GM21737 (cell line): ENCODE data around the gene BLVRA.
"Not testable (repeated sequence)": the region's sequence is repeated elsewhere in the genome, so short reads cannot be mapped to it uniquely, and the experiment has no call there.

Experiments
- ATAC-seq: cut with Tn5 transposase; IDR thresholded peaks from one replicate; pipeline ENCODE4 v1.9.1; 2021; ENCODE audit warnings: mild to moderate bottlenecking, moderate library complexity; ENCODE audit not compliant: unreplicated experiment

The BLVRA gene

DNA sequence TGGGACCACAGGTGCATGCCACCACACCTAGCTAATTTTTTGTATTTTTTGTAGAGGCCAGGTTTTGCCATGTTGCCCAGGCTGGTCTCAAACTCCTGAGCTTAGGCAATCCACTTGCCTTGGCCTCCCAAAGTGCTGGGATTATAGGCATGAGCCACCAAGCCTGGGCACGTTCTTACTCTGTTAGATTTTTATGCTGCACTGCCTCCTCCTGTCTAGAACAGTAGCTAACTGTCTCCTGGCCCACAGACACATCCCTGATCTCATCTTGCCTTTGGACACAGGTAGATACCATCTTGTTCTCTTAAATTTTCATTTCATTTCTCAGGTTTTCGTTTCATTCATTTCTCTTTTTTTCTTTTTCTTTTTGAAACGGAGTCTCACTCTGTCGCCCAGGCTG, 41.1 kb downstream of the BLVRA start:
- no peak for ATAC-seq

DNA sequence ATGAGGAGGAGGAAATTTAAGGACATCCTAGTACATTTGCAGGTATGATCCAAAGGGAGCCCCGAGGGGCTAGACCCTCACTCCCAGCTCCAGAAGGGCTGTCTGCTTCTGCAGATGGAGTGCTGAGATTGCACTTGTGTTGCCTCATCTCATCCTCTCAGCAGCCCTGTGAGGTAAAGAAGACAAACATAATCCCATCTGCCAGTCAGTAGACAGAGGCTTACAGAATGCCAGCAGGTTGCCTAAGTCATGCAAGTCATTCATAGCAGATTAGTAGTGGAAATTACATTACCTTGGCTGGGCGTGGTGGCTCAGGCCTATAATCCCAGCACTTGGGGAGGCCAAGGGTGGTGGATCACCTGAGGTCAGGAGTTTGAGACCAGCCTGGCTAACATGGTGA, 45.4 kb downstream of the BLVRA start:
- no peak for ATAC-seq

DNA sequence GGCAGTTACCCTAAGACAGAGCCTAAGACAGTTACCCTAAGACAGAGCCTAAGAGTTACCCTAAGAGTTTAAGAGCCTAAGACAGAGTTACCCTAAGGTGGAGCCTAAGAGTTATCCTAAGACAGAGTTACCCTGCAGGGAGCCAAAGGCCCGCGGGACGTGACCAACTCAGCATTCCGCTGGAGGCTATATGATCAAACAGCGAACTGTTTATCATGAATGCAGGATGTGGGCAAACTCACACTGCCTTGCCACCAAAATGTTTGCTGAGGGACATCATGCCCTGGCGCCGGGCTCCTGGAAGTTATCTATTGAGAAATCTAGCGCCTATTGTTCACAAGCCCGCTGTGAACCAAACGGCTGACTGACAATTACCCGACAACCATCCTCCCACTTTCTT, 49.9 kb downstream of the BLVRA start:
- ATAC-seq, result no peak

DNA sequence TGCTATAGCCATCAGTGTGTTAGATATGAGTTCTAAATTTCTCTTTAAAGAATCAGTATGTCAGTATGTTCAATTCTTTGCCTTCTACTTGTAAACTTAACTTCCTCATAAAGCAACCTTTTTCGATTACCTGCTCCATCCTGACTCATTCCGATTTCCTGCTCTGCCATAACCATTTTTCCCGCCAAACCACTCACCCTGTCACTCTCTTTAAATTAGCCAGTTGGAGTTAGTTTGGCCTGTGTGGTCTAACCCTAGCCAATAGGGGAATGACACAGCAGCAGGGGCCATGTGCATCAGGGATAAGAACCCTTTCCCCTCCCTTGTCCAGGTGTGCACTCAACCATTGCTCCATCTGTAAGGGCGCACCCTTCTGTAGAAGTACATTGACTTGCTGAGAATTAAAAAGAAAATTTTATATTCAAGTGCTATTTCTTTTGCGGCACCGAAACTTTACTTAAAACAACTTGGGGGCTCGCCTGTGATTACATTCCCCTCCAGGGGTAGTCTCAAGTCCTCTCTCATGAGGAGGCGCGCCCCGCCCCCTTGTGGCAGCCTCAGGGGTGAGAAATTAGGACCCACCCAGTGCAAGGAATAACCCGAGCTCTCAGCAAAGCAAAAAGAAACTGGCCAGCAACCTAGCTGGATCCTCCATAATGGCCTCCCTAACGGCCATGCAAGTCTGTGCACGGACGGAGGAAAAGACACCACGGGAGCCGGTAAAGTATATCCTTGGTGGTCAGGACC, 51.9 kb downstream of the BLVRA start:
- ATAC-seq, result not testable (repeated sequence)

DNA sequence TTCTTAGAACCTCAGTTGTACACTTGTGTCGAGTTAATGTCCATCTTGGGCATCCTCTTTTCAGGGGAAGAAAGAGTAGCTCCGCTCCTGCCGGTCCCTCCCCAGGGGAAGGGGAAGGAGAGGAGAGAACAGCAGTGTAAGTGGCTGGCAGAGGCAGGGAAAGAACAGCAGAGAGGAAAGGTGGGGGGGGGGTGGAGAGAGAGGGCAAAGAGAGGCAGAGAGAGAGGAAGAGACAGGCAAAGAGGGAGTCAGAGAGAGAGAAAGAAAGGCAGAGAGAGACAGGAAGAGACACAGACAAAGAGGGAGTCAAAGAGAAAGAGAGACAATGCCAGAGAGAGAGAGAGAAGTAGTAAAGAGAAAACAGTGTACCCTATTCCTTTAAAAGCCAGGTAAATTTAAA, 56.9 kb downstream of the BLVRA start:
- ATAC-seq, result no peak

DNA sequence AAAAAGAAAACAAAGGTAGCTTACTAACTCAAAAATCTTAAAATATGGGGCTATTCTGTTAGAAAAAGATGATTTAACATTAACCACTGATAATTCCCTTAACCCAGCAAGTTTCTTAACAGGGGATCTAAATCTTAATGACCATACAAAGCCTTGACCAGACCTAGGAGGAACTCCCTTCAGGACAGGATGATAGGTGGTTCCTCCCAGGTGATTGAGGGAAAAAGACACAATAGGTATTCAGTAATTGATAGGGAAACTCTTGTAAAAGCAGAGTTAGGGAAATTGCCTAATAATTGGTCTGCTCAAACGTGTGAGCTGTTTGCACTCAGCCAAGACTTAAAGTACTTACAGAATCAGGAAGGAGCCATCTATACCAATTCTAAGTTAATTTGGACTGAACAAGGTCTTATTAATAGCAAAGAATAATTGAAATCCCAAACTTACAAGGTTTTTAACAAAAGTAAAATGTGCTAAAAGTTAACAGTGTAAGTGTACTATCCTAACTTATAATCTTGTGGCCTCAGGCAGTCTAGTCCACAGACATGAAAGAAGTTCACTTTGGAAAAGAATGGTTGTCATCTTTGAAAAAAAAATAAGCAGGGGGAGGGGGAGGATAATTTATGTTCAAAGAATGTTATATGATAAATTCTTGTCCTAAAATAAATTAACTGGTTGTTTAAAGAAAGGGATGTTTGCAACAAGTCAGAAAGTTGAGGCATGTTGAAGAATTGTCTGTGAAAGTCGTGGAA, 57.7 kb downstream of the BLVRA start:
- not testable (repeated sequence) for ATAC-seq

DNA sequence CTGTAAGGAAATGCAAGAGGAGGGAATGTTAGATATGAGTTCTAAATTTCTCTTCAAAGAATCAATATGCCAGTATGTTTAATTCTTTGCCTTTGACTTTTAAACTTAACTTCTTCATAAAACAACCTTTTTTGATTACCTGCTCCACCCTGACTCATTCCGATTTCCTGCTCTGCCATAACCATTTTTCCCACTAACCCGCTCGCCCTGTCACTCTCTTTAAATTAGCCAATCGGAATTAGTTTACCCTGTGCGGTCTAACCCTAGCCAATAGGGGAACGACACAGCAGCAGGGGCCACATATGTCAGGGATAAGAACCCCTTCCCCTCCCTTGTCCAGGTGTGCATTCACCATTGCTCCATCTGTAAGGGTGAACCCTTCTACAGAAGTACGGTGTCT, 64.9 kb downstream of the BLVRA start:
- not testable (repeated sequence) for ATAC-seq

DNA sequence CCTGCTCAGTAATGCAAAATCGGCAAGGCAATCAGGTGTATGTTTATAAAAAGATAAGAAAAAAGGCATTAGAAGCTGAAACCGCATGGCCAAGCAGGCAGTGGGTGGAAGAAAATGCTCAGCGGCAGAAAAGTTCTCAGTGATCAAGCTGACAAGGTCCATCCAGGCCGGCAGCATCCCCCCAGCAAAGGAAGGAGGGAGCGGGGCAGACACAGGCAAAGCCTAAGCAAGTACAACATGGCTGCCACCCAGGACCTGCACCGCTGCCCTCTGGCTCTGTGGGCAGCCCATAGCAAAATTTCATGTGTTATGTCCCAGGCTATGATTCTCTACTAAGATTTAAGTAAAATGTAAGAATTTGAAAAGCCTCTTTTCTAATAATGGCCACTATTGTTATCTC, 65.5 kb downstream of the BLVRA start:
- no peak for ATAC-seq

DNA sequence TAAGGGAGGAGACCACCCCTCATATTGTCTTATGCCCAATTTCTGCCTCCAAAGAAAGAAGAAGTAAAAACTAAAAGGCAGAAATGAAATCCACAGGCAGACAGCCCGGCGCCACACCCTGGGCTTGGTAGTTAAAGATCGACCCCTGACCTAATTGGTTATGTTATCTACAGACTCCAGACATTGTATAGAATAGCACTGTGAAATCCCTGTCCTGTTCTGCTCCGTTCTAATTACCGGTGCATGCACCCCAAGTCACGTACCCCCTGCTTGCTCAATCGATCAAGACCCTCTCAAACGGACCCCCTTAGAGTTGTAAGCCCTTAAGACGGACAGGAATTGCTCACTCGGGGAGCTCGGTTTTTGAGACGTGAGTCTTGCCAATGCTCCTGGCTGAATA, 66.0 kb downstream of the BLVRA start:
- ATAC-seq, result not testable (repeated sequence)

DNA sequence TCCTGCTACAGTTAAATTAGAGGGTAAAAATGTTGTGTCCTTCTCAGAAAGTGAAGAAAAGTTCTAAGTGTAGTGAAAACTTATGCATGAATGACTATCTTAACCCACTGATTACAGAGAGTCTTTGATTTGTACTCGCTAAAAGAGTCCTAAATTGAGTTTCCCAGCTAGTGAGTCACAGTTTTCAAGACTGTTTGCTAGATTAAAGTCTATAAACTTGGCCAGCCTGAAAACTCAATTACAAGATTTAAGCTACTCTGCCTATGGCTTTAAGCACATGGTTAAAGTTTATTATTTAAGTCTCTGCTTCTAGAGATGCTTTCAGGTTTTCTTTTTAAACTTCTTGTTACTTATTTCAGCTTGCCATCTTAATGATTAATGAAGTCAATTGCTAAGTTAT, 66.5 kb downstream of the BLVRA start:
- no peak for ATAC-seq

DNA sequence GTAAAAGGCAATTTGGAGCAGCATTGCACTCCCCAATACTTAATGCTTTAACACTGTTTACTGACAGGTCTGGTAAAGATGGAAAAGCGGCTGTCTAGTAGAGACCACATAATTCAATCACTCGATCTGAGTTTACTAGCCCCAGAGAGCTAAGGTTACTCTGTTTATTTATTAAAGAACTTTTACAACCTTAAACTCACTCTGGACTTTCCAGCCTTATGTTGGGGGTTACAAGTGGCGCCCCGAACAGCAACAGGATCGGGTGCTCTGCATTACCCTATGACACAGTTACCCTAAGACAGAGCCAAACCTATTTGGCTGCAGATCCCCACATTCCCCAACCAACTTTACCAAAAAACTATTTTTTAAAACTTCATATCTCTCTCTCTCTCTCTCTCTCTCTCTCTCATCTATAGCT, 66.9 kb downstream of the BLVRA start:
- ATAC-seq, result no peak

DNA sequence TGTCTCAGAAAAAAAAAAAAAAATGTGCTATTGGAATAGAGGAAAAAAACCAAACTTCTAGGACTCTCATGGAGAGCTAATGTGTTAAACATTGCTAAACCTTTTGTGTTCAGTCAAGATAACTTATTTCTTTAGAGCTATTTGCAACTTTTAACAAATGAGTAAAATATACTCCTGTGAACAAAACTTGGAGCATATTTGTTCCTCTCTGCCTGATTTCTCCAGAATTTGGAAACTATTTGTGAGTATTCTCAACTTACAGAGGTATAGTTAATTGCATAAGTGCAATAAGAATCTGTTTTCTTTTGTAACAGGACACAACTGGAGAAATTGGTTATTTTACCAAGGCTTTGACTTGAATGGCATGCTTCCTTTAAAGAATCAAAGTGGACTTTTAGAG, 72.4 kb downstream of the BLVRA start:
- not testable (repeated sequence) for ATAC-seq

DNA sequence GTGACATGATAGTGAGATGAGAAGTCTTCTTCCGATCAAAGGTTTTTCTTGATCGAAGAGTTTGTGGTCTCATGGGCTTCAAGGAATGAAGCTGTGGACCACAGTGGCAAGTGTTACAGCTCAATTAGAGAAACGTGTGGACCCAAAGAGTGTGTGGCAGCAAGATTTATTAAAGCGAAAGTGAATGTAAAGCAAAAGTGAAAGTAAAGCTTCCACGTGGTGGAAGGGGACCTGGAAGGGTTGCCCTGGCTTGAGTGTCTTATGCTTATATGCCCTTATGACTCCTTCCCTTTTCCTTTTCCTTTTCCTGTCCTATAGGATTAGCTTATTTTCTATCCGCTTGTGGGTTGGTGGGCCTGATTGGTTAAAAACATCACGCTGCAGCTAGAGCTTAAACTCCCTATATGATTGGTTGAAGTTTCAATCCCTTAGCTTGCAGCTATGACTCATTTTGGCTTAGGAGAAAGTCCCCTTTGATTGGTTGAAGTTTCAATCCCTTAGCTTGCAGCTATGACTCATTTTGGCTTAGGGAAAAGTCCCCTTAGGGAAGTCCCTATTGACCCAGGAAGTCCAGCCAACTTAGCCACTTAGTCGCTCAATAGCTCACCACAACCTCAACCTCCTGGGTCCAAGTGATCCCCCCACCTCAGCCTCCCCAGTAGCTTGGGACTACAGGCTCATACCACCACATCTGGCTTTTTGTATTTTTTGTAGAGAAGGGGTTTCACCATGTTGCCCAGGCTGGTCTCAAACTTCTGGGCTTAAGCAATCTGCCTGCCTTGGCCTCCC, 76.2 kb downstream of the BLVRA start:
- no peak for ATAC-seq

DNA sequence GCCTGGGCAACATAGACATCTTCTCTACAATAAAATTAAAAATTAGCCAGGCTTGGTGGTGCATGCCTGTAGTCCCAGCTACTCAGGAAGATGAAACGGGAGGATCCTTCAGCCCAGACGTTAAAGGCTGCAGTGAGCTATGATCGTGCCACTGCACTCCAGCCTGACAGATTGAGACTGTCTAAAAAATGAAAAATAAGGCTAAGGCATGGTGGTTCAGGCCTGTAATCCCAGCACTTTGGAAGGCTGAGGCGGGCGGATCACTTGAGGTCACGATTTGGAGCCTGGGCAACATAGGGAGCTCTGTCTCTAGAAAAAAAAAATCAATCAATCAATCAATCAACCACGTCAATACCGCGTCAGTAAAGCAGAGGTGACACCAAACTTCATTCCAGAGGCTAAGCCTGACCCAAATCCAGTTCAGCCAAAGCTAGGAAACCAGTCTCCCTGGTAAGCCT, 79.8 kb downstream of the BLVRA start:
- no peak for ATAC-seq

DNA sequence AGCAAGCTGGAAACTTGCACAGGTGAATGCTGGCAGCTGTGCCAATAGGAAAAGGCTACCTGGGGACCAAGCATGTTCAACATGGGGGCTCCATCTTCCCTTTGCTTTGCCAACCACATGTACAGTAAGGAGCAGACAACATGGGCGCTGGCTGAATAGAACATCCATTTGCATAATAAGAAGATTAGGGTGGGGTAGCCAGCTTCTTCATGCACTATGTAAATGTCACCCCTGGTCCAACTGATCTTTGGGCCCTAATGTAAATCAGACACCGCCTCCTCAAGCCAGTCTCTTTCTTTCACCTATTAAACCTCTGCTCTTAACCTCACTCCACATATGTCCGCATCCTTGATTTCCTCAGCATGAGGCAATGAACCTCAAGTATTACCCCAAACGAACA, 84.8 kb downstream of the BLVRA start:
- no peak for ATAC-seq

DNA sequence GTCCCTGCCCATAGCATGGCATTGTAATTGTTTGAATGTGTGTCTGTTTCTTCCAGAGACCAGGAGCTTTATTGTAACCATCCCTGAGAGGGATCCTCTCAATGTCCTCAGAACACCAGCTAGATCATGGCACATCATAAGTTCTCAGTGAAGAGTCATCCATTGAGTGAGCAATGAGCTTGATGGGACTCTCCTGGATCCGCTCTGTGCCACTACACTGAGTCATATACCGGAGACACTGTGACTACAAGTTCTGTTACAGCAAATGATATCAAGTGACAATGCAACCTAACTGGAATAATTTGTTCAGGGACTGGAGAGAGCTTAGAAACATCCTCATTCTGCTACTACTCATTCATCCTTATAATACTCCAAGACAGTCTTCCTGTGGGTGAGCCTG, 85.8 kb downstream of the BLVRA start:
- no peak for ATAC-seq

DNA sequence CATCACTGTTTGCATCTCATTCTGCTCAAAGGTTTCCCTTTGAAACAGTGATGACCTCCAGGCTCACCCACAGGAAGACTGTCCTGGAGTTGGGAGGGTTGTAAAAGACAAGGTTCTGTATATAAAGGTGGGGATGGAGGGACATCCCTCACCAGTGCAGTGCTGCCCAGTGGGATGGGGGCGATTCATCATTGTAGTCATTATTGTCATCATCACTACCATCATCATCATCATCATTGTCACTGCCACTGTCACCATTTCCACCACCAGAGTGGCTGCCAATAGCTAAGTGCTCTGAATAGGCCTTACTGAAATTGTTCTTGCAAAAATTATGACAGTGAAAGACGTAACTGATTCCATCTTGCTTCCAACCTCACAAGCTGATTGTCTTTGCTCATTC, 86.2 kb downstream of the BLVRA start:
- ATAC-seq, result no peak

DNA sequence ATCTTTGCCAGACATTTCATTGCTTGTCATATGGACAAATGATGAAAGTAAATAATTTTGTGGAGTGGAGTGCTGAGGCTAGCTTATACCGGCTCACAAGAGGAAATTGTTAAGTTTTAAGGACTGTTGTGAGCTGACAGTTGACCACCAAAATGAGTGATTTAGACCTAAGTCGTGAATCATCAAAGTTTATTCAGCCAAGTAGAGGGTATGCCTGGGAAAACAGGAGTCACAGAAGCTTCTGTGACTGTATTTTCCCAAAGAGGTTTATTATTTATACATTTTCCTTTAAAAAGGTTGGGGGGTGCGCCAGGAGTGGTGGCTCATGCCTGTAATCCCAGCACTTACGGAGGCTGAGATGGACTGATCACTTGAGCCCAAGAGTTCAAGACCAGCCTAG, 89.0 kb downstream of the BLVRA start:
- no peak for ATAC-seq

DNA sequence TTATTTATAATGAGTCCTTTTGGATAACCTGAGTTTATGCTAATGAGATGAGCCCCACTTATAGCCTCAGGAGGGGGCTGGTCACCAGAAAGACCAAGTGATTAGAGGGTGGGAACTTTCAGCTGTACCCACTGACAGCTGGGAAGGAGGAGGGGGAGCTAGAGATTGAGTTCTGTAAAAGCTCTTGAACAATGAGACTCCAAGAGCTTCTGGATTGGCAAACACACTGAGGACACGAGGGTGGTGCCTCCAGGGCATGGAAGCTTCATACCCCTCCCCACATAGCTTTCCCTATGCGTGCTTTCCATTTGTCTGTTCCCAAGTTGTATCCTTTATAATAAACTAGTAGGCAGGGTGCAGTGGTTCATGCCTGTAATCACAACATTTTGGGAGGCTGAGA, 90.6 kb downstream of the BLVRA start:
- no peak for ATAC-seq

DNA sequence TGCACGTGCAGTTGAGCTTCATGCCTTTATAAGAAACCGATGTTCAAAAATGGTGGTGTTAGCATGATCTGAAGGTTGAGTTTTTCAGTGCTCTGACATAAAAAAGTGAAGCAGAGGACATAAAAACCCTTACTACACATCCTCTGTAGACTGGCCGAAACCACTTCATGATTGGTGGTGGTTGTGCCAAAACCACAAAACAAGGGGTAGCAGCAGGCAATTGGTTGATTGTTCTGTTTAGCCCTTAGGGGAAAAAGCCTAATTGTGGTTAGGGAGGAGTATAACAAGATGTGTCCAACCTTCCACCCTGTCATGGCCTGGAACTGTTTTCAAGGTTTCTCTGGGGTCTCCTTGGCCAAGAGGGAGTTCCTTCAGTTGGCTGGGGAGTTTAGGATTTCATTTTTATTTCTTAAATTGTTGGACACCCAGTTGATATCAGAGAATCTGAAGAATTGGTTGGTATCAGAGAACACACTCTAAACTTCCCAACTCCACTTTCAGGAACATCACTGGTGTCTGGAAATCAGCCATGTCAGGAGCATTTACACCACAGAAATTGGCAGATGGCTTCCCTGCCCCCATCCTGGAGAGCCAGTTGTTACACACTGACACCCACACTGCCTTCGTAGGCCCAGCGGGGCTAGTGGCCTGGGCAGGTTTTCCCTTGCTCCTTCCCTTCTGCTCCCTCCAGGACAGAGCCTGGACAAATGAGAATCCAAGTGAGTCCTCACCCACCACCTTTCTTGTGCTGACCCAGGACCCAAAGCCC, 92.1 kb downstream of the BLVRA start:
- no peak for ATAC-seq

DNA sequence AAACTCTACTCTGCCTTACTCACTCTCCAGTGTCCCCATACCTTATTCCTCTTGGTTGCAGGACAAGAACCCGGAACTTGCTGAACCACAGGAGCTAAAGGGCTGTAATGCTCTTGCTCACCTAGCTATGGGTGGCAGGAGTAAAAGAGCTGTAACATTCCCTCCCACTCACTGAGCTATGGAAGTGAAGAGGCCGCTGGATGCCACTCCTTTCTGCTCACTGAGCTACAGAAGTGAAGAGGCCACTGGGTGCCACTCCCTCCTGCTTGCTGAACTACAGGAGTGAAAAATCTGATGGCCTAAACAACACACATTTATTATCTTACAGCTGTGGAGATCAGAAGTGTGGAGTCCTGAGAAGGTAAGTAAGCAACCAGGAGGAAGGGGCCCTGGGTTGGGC, 93.3 kb downstream of the BLVRA start:
- ATAC-seq, result no peak
